HG03103 (cell line): ENCODE data around the gene PIP5K1C.
"Not testable (repeated sequence)": the region's sequence is repeated elsewhere in the genome, so short reads cannot be mapped to it uniquely, and the experiment has no call there.

Experiments
- ATAC-seq: cut with Tn5 transposase; IDR thresholded peaks from one replicate; pipeline ENCODE4 v1.9.1; 2021; ENCODE audit warnings: low read depth; ENCODE audit not compliant: unreplicated experiment

Gene PIP5K1C

GRCh38 chr19:3679138-3679537 lies 21.1 kb downstream of the PIP5K1C start:
- no peak for ATAC-seq

GRCh38 chr19:3678188-3678587 lies 22.1 kb downstream of the PIP5K1C start:
- no peak for ATAC-seq

- ATAC-seq = no peak
These were observed 25.3 kb downstream of the PIP5K1C start for GRCh38 chr19:3674784-3675543.

GRCh38 chr19:3673506-3674439 lies 26.5 kb downstream of the PIP5K1C start:
- no peak for ATAC-seq

- no peak for ATAC-seq
These were observed 27.3 kb downstream of the PIP5K1C start for GRCh38 chr19:3672993-3673392.

GRCh38 chr19:3672575-3672948 lies 27.7 kb downstream of the PIP5K1C start:
- no peak for ATAC-seq

- no peak for ATAC-seq
These were observed 28.3 kb downstream of the PIP5K1C start for GRCh38 chr19:3671680-3672574.

- ATAC-seq = no peak
These were observed 29.2 kb downstream of the PIP5K1C start for GRCh38 chr19:3670796-3671679.

GRCh38 chr19:3669947-3670795 lies 30.1 kb downstream of the PIP5K1C start:
- ATAC-seq = no peak

GRCh38 chr19:3669082-3669946 lies 31.0 kb downstream of the PIP5K1C start:
- ATAC-seq = no peak

- no peak for ATAC-seq
These were observed 31.8 kb downstream of the PIP5K1C start for GRCh38 chr19:3668331-3669081.

GRCh38 chr19:3667766-3668165 lies 32.5 kb downstream of the PIP5K1C start:
- ATAC-seq = no peak

GRCh38 chr19:3667037-3667638 lies 33.1 kb downstream of the PIP5K1C start:
- ATAC-seq = no peak

GRCh38 chr19:3666545-3666856 lies 33.8 kb downstream of the PIP5K1C start:
- ATAC-seq = not testable (repeated sequence)

- ATAC-seq = no peak
These were observed 34.4 kb downstream of the PIP5K1C start for GRCh38 chr19:3665681-3666544.
